Hepatocyte (in vitro differentiated cells): ENCODE data around the gene THTPA.

Experiments
- CTCF ChIP-seq: fragments of 200-600 bp; sonication (generic); IDR thresholded peaks from 2 replicates; pipeline ENCODE4 v1.5.1; 2016; ENCODE audit warnings: antibody characterized with exemption, mild to moderate bottlenecking; ENCODE audit not compliant: poor library complexity
- EZH2 ChIP-seq: fragments of 200-600 bp; sonication (generic); IDR thresholded peaks from 2 replicates; pipeline ENCODE4 v1.6.1; 2016; ENCODE audit warnings: antibody characterized with exemption, mild to moderate bottlenecking, borderline replicate concordance

- TF ChIP-seq CTCF, result no peak
- no peak for TF ChIP-seq EZH2
Observed at GRCh38 chr14:23600322-23600707, 44.2 kb downstream of the THTPA start.
